ENCODE results near the gene MVB12B. TPM values are rescaled to one million over a fixed set of nuclear protein-coding genes. Genes with fewer than 3 reads are reported as not detected.

Gene MVB12B
- total RNA-seq, 1 donor from 2014 or later: 12.8 TPM

GRCh38 chr9:126404459-126404858 is 77.8 kb downstream of the MVB12B start:
- no peaks in the 10 kb centered on the region for H4K20me1 ChIP-seq (ENCODE audit: insufficient read depth, low read length)
- Mint-ChIP-seq H3K36me3 (ENCODE audit: low read depth, unreplicated experiment) (peaks cover 8% of the 10 kb centered on the region), H3K9me3 (ENCODE audit: unreplicated experiment) (no peaks in the 10 kb centered on the region), H3K4me3 (ENCODE audit: unreplicated experiment) (no peak overlapping the region), H3K4me1 (ENCODE audit: low read depth, unreplicated experiment) (peaks cover 5% of the 10 kb centered on the region), H3K27me3 (ENCODE audit: low read depth, unreplicated experiment) (no peaks in the 10 kb centered on the region), H3K27ac (ENCODE audit: unreplicated experiment) (no peak overlapping the region)
- H3K27me3 ChIP-seq (ENCODE audit: insufficient read depth, low read length): no peaks in the 10 kb centered on the region
- no peak overlapping the region for H3K9ac ChIP-seq (ENCODE audit: low read length)
- H3K36me3 ChIP-seq (ENCODE audit: insufficient read depth, low read length): no peaks in the 10 kb centered on the region
- no peaks in the 10 kb centered on the region for H3K9me3 ChIP-seq (ENCODE audit: insufficient read depth, low read depth, low read length)
- FAIRE-seq: no peak
- H3K79me2 ChIP-seq (ENCODE audit: insufficient read depth, low read length): no peaks in the 10 kb centered on the region
- H3K4me1 ChIP-seq (ENCODE audit: insufficient read depth, low read length): peaks cover 8% of the 10 kb centered on the region
- H3K4me3 ChIP-seq (ENCODE audit: insufficient read depth, low read depth, low read length): no peak overlapping the region
- H3K27ac ChIP-seq (ENCODE audit: low read depth, low read length): no peak overlapping the region
- H2AFZ ChIP-seq (ENCODE audit: low read depth, low read length): no peak overlapping the region
- TF ChIP-seq EZH2 (IDR thresholded peaks at IDR 0.05; ENCODE audit: insufficient read depth, low read length): no peak
- no peak overlapping the region for H3K4me2 ChIP-seq (ENCODE audit: low read length)
- DNase-seq (ENCODE audit: low read depth): no peak

DNA sequence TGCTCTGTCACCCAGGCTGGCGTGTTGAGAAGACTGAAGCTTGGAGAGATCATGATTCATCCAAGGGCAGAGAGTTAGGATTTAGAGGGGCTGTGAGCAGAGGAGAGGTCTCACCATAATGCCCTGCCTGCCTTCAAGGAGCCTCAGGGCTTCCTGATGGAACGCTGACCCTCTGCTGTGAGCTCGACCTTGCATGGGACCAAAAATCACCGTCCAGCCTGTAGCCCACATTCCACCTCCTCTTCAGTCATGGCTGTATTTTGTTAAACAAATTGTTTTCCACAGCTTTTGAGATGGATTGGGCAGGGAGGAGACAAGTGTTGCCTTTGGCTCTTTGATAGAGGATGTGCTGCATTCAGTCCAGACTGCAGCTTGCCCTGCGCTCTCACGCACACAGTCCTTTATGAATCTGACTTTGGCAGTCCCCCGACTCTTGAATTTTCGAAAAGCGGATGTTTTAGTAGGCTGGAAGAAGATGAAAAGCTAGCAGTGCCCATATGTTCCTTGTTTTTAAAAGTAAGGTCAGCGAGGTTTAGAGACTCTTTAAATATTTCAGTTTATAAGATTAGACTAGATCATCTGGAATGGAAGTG is 79.5 kb downstream of the MVB12B start:
- peaks cover 5% of the 10 kb centered on the region for H3K4me1 Mint-ChIP-seq (ENCODE audit: low read depth, unreplicated experiment)
- Histone ChIP-seq H3K9me3 (ENCODE audit: insufficient read depth, low read depth, low read length) (no peaks in the 10 kb centered on the region), H4K20me1 (ENCODE audit: insufficient read depth, low read length) (no peaks in the 10 kb centered on the region), H3K4me2 (ENCODE audit: low read length) (no peak overlapping the region), H3K4me3 (ENCODE audit: insufficient read depth, low read depth, low read length) (no peak overlapping the region), H3K36me3 (ENCODE audit: insufficient read depth, low read length) (no peaks in the 10 kb centered on the region), H3K27ac (ENCODE audit: low read depth, low read length) (no peak overlapping the region), H3K9ac (ENCODE audit: low read length) (no peak overlapping the region), H3K27me3 (ENCODE audit: insufficient read depth, low read length) (no peaks in the 10 kb centered on the region), H3K79me2 (ENCODE audit: insufficient read depth, low read length) (no peaks in the 10 kb centered on the region), H3K4me1 (ENCODE audit: insufficient read depth, low read length) (peaks cover 6% of the 10 kb centered on the region), H2AFZ (ENCODE audit: low read depth, low read length) (no peak overlapping the region)
- peaks cover 12% of the 10 kb centered on the region for H3K36me3 Mint-ChIP-seq (ENCODE audit: low read depth, unreplicated experiment)
- no peaks in the 10 kb centered on the region for H3K9me3 Mint-ChIP-seq (ENCODE audit: unreplicated experiment)
- no peak overlapping the region for H3K4me3 Mint-ChIP-seq (ENCODE audit: unreplicated experiment)
- DNase-seq (ENCODE audit: low read depth): peak; percentile 26
- no peak for FAIRE-seq
- TF ChIP-seq, protein P1, sequence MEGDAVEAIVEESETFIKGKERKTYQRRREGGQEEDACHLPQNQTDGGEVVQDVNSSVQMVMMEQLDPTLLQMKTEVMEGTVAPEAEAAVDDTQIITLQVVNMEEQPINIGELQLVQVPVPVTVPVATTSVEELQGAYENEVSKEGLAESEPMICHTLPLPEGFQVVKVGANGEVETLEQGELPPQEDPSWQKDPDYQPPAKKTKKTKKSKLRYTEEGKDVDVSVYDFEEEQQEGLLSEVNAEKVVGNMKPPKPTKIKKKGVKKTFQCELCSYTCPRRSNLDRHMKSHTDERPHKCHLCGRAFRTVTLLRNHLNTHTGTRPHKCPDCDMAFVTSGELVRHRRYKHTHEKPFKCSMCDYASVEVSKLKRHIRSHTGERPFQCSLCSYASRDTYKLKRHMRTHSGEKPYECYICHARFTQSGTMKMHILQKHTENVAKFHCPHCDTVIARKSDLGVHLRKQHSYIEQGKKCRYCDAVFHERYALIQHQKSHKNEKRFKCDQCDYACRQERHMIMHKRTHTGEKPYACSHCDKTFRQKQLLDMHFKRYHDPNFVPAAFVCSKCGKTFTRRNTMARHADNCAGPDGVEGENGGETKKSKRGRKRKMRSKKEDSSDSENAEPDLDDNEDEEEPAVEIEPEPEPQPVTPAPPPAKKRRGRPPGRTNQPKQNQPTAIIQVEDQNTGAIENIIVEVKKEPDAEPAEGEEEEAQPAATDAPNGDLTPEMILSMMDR (IDR thresholded peaks at IDR 0.05; ENCODE audit: insufficient read depth, low read depth, low read length): no peak
- TF ChIP-seq EZH2 (IDR thresholded peaks at IDR 0.05; ENCODE audit: insufficient read depth, low read length): no peak
- H3K27me3 Mint-ChIP-seq (ENCODE audit: low read depth, unreplicated experiment): no peaks in the 10 kb centered on the region
- no peak overlapping the region for H3K27ac Mint-ChIP-seq (ENCODE audit: unreplicated experiment)

DNA sequence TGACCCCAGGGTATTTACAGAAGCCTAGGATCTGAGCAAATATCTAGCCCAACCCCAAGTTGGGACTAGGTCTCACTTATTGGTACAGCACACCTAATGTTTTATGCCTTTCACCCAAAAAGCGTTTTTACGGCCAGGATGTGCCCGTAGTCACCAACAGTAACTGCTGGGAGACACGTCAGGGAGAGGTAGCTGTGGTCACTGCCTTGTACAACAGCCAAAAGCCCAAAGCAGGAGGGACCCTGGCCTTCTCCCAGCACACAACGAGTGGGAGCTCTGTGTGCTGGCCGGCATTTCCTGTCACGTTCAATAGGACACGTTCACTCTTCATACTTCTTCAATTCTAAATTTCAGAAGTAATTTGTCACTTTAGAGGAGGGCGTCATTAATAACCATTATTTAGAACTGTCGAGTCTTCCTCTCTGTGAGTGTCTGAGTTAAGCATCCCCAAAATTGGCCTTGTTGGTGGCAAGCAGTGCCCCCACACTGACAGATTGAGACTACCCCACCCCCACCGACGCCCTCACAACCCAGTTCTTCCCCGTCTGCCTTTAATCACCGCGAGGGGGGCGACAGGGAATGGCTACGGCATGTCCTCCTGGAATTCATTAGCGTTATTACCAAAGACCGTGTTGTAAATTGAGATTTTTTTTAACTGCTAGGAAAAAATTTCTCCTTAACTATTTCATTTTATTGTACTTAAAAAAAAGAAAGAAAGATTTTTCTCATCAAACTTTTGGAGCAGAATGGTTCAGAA is 80.7 kb downstream of the MVB12B start:
- no peaks in the 10 kb centered on the region for H3K79me2 ChIP-seq (ENCODE audit: insufficient read depth, low read length)
- H3K27me3 Mint-ChIP-seq (ENCODE audit: low read depth, unreplicated experiment): no peaks in the 10 kb centered on the region
- H2AFZ ChIP-seq (ENCODE audit: low read depth, low read length): peak overlapping the region; percentile 29
- H3K27ac ChIP-seq (ENCODE audit: low read depth, low read length): no peak overlapping the region
- H3K4me3 ChIP-seq (ENCODE audit: insufficient read depth, low read depth, low read length): no peak overlapping the region
- H4K20me1 ChIP-seq (ENCODE audit: insufficient read depth, low read length): no peaks in the 10 kb centered on the region
- H3K9ac ChIP-seq (ENCODE audit: low read length): peak overlapping the region; percentile 17
- no peak overlapping the region for H3K4me3 Mint-ChIP-seq (ENCODE audit: unreplicated experiment)
- no peaks in the 10 kb centered on the region for H3K27me3 ChIP-seq (ENCODE audit: insufficient read depth, low read length)
- no peaks in the 10 kb centered on the region for H3K9me3 Mint-ChIP-seq (ENCODE audit: unreplicated experiment)
- no peak for TF ChIP-seq EZH2 (IDR thresholded peaks at IDR 0.05; ENCODE audit: insufficient read depth, low read length)
- TF ChIP-seq, protein P1 (IDR thresholded peaks at IDR 0.05; ENCODE audit: insufficient read depth, low read depth, low read length): no peak
- peaks cover 5% of the 10 kb centered on the region for H3K4me1 Mint-ChIP-seq (ENCODE audit: low read depth, unreplicated experiment)
- H3K27ac Mint-ChIP-seq (ENCODE audit: unreplicated experiment): no peak overlapping the region
- peaks cover 6% of the 10 kb centered on the region for H3K4me1 ChIP-seq (ENCODE audit: insufficient read depth, low read length)
- H3K9me3 ChIP-seq (ENCODE audit: insufficient read depth, low read depth, low read length): no peaks in the 10 kb centered on the region
- peak overlapping the region; percentile 60 for H3K4me2 ChIP-seq (ENCODE audit: low read length)
- peaks cover 11% of the 10 kb centered on the region for H3K36me3 Mint-ChIP-seq (ENCODE audit: low read depth, unreplicated experiment)
- DNase-seq (ENCODE audit: low read depth): peak; percentile 45
- FAIRE-seq: peak; percentile 69
- no peaks in the 10 kb centered on the region for H3K36me3 ChIP-seq (ENCODE audit: insufficient read depth, low read length)

Measured in astrocyte (in vitro differentiated cells and primary cell).